PC-3 (cell line): ENCODE measurements around the gene CYP19A1. TPM values are rescaled to one million over a fixed set of nuclear protein-coding genes. Genes with fewer than 3 reads are reported as not detected.

Source experiments
- ATAC-seq: fragments of 200-7000 bp; cut with Tn5 transposase; 2 replicates; pipeline ENCODE4 v1.9.1; 2020; ENCODE audit warnings: mild to moderate bottlenecking, moderate library complexity
- BruUV-seq: library from RNA; stranded (reverse); fragments of 400-500 nt; replicated peaks from 2 replicates; lab custom pipeline; 2021; lab: Mats Ljungman, UMichigan
- CTCF ChIA-PET: fragments of 300-600 bp; sonication (Branson Sonifier 250); formaldehyde crosslinking; loops from one replicate; lab custom pipeline; 2022; ENCODE audit warnings: antibody characterized with exemption; lab: Charles Lee
- POLR2A ChIA-PET: fragments of 300-600 bp; sonication (Branson Sonifier 250); formaldehyde crosslinking; loops from one replicate; lab custom pipeline; 2022; ENCODE audit warnings: antibody characterized with exemption; ENCODE audit not compliant: unreplicated experiment; lab: Charles Lee
- DNase-seq: peaks from one replicate; pipeline ENCODE4 v3.0.0-alpha.2; 2015
- H2AFZ ChIP-seq: fragments of 300-600 bp; sonication (generic); 2 replicates; pipeline ENCODE4 v1.6.0; 2016; ENCODE audit warnings: antibody characterized with exemption, low read length
- H3F3A ChIP-seq: fragments of 300-600 bp; sonication (generic); one replicate; pipeline ENCODE4 v1.6.0; 2017; ENCODE audit warnings: antibody characterized with exemption, low read length, control low read depth, mild to moderate bottlenecking; ENCODE audit not compliant: unreplicated experiment
- H3K27ac ChIP-seq: fragments of 300-600 bp; sonication (generic); 2 replicates; pipeline ENCODE4 v1.5.1; 2016; ENCODE audit warnings: mild to moderate bottlenecking, low read length
- H3K27me3 ChIP-seq: fragments of 300-600 bp; sonication (generic); 2 replicates; pipeline ENCODE4 v1.6.1; 2016; ENCODE audit warnings: low read length, mixed read lengths
- H3K36me3 ChIP-seq: fragments of 300-600 bp; sonication (generic); 2 replicates; pipeline ENCODE4 v1.6.1; 2016; ENCODE audit warnings: low read depth, mixed run types, low read length, mixed read lengths
- H3K4me1 ChIP-seq: fragments of 300-600 bp; sonication (generic); 2 replicates; pipeline ENCODE4 v1.5.1; 2016; ENCODE audit warnings: low read length; ENCODE audit not compliant: insufficient read depth
- H3K4me2 ChIP-seq: fragments of 300-600 bp; sonication (generic); 2 replicates; pipeline ENCODE4 v1.6.0; 2016; ENCODE audit warnings: low read length
- H3K4me3 ChIP-seq: fragments of 300-600 bp; sonication (generic); 2 replicates; pipeline ENCODE4 v1.5.1; 2016; ENCODE audit warnings: mild to moderate bottlenecking, low read length, mixed read lengths
- H3K79me2 ChIP-seq: fragments of 300-600 bp; sonication (generic); 2 replicates; pipeline ENCODE4 v1.6.1; 2017; ENCODE audit warnings: low read length, mixed read lengths
- H3K9ac ChIP-seq: fragments of 300-600 bp; sonication (generic); 2 replicates; pipeline ENCODE4 v1.6.0; 2016; ENCODE audit warnings: mild to moderate bottlenecking, low read length
- H3K9me2 ChIP-seq: fragments of 300-600 bp; sonication (generic); replicated peaks from 2 replicates; pipeline ENCODE4 v1.6.1; 2016; ENCODE audit warnings: mixed run types, low read length, mixed read lengths
- H3K9me3 ChIP-seq: fragments of 300-600 bp; sonication (generic); 2 replicates; pipeline ENCODE4 v1.6.1; 2016; ENCODE audit warnings: low read length, mixed read lengths
- H4K20me1 ChIP-seq: fragments of 300-600 bp; sonication (generic); 2 replicates; pipeline ENCODE4 v1.6.1; 2016; ENCODE audit warnings: low read length, mixed read lengths
- EZH2 ChIP-seq: fragments of 300-600 bp; sonication (generic); IDR thresholded peaks from one replicate; pipeline ENCODE4 v1.6.1; 2017; ENCODE audit warnings: antibody characterized with exemption, mild to moderate bottlenecking, low read length; ENCODE audit not compliant: unreplicated experiment
- EZH2phosphoT487 ChIP-seq: fragments of 300-600 bp; sonication (generic); IDR thresholded peaks from 2 replicates; pipeline ENCODE4 v1.6.1; 2018; ENCODE audit warnings: mild to moderate bottlenecking, antibody characterized with exemption, low read length, borderline replicate concordance
- intact Hi-C: fragments of 100-400 bp; cut with micrococcal nuclease; formaldehyde crosslinking; loops from 2 replicates; pipeline ENCODE4 v1.9.0; 2023
- total RNA-seq: library from RNA; depleted of rRNA; stranded (reverse); fragments of >200 nt; gene quantifications from 2 replicates; pipeline ENCODE4 v1.2.3, GENCODE V29; 2014
- TF ChIP-seq, protein P1 (sequence below): fragments of 300-600 bp; sonication (generic); conservative IDR thresholded peaks from 2 replicates; pipeline ENCODE4 v1.5.1; 2017; ENCODE audit warnings: antibody characterized with exemption, low read depth, mild to moderate bottlenecking, low read length

The CYP19A1 gene
- total RNA-seq, 1 experiment from 2014 or later = not detected

DNA sequence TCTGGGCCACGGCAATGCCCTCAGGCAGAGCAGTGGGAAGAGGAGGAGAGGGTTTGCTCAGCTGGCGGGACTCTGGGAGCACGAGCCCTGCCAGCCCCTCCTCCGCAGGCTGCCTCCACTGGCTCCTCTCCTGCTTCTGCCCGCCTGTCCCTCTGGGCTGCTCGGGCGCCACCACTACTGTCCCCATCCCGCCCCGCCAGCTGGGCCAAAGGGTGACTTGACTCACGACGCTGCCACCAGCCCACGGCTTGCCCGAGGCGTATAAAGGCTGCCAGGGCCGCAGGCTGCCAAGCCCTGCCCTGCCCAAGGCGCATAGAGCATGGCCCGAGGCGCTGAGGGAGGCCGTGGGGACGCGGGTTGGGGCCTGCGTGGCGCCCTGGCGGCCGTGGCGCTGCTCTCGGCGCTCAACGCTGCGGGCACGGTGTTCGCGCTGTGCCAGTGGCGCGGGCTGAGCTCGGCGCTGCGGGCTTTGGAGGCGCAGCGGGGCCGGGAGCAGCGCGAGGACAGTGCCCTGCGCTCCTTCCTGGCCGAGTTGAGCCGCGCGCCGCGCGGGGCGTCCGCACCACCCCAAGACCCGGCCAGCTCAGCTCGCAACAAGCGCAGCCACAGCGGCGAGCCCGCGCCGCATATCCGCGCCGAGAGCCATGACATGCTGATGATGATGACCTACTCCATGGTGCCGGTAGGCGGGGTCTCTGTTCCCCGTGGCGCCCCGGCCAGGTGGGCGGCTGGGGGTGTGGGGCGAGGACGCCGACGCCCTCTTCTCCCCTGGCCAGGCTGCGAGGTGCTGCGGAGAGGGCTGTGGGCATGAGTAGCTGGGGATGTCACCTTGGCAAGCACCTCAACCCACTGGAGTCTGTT lies 3.2 kb upstream of the CYP19A1 start, which contains the start of gene GLDN:
Gene GLDN (plus strand): TSS at position 290 of the 861 bp plus-strand sequence. CDS start 30 bp downstream, at position 320.
- peak within 1 kb of the TSS; percentile 73 for H3K4me2 ChIP-seq
- peak within 1 kb of the TSS; percentile 52 for H3K4me3 ChIP-seq

DNA sequence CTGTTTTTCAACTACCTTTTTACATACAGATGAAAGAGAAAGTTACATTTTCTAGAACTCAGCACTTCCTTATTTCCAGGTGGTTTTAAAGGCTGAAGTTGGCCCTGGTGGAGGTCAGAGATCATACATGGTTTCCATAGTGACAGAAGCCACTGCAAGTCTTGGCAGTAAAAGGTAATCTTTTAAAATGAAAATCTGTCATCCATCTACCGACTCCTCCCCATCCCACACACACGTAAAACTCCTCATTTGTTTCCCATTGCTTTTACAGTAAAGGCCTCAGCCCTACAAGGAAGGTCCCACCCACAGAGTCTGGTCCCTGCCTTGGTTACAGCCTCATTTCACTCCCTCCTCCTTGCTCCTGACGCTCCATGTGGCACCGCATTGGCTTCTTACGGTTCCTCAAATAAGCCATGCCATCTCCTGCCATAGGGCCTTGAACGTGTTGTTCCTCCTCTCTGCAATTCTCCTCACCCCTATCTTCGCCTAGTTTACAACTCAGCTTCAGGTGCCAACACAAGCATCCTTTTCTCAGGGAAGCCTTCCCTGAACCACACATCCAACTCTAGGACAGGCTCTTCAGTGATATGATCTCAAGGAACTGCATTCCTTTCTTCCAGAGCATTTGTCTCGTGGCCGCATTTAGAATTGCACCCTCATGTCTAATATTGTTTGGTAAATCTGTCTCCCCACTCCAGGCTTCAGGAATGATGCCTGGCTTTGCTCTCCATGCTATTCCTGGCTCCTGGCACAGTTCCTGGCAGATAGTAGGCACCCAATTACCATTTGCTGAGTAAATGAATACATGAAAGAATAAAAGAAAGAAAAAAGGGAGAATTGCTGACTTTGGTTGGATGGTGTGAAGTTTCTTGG lies 2.6 kb downstream of the CYP19A1 start:
- Histone ChIP-seq H3K4me2 (no peak overlapping the region), H3K9ac (no peak overlapping the region), H3F3A (no peaks in the 10 kb centered on the region), H3K79me2 (no peaks in the 10 kb centered on the region), H2AFZ (no peak overlapping the region), H3K9me2 (no peaks in the 10 kb centered on the region), H3K36me3 (no peaks in the 10 kb centered on the region), H3K27me3 (no peaks in the 10 kb centered on the region), H3K27ac (no peak overlapping the region), H3K9me3 (no peaks in the 10 kb centered on the region), H3K4me1 (no peaks in the 10 kb centered on the region), H3K4me3 (no peak overlapping the region), H4K20me1 (no peaks in the 10 kb centered on the region)
- DNase-seq = no peak
- intact Hi-C loops = no loop called here
- no TSS peak for BruUV-seq
- no peak for TF ChIP-seq EZH2phosphoT487
- no peak for TF ChIP-seq EZH2
- TF ChIP-seq, protein P1, sequence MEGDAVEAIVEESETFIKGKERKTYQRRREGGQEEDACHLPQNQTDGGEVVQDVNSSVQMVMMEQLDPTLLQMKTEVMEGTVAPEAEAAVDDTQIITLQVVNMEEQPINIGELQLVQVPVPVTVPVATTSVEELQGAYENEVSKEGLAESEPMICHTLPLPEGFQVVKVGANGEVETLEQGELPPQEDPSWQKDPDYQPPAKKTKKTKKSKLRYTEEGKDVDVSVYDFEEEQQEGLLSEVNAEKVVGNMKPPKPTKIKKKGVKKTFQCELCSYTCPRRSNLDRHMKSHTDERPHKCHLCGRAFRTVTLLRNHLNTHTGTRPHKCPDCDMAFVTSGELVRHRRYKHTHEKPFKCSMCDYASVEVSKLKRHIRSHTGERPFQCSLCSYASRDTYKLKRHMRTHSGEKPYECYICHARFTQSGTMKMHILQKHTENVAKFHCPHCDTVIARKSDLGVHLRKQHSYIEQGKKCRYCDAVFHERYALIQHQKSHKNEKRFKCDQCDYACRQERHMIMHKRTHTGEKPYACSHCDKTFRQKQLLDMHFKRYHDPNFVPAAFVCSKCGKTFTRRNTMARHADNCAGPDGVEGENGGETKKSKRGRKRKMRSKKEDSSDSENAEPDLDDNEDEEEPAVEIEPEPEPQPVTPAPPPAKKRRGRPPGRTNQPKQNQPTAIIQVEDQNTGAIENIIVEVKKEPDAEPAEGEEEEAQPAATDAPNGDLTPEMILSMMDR = no peak
- ChIA-PET CTCF (no interaction called here), POLR2A (no interaction called here)
- no peak for ATAC-seq

More for the DNA sequence above, 3.2 kb upstream of the CYP19A1 start, which contains the start of gene GLDN:
- Histone ChIP-seq H3K9me3 (no peaks in the 10 kb centered on the region), H3K27ac (no peak within 1 kb of the TSS), H4K20me1 (no peaks in the 10 kb centered on the region), H3K9ac (no peak within 1 kb of the TSS), H3K9me2 (no peaks in the 10 kb centered on the region), H3K27me3 (no peaks in the 10 kb centered on the region), H3F3A (no peaks in the 10 kb centered on the region), H3K4me1 (no peaks in the 10 kb centered on the region), H3K36me3 (no peaks in the 10 kb centered on the region), H2AFZ (peak within 1 kb of the TSS; percentile 63), H3K79me2 (no peaks in the 10 kb centered on the region)
- no peak for DNase-seq
- no TSS peak for BruUV-seq
- ChIA-PET POLR2A (no interaction called here), CTCF (no interaction called here)
- TF ChIP-seq, protein P1 = no peak
- TF ChIP-seq EZH2 (no peak), EZH2phosphoT487 (no peak)
- intact Hi-C loops = no loop called here
- ATAC-seq = peak; percentile 38
